ENCODE results near the gene MGAT1.

The MGAT1 gene

GRCh38 chr5:180807654-180808414 lies 5.2 kb upstream of the MGAT1 start (continued):
- TF ChIP-seq PATZ1 (CRISPR knock-in tag; IDR thresholded peaks at IDR 0.05; ENCODE audit: borderline replicate concordance): no peak
- TF ChIP-seq BACH2 (CRISPR knock-in tag; IDR thresholded peaks at IDR 0.05; ENCODE audit: borderline replicate concordance): no peak
- no peak for TF ChIP-seq SNAI2 (CRISPR knock-in tag; IDR thresholded peaks at IDR 0.05)
- no peak for TF ChIP-seq TOX (CRISPR knock-in tag; IDR thresholded peaks at IDR 0.05; ENCODE audit: borderline replicate concordance)
- no peak for TF ChIP-seq ZNF565 (CRISPR knock-in tag; conservative IDR thresholded peaks at IDR 0.05; ENCODE audit: low read depth)
- TF ChIP-seq TCF4 (CRISPR knock-in tag; IDR thresholded peaks at IDR 0.05; ENCODE audit: borderline replicate concordance): no peak
- no peak for TF ChIP-seq POU6F1 (CRISPR knock-in tag; IDR thresholded peaks at IDR 0.05; ENCODE audit: borderline replicate concordance, low read depth)
- no peak for TF ChIP-seq CSDC2 (CRISPR knock-in tag; IDR thresholded peaks at IDR 0.05)
- TF ChIP-seq ZFP30 (CRISPR knock-in tag; IDR thresholded peaks at IDR 0.05): no peak
- TF ChIP-seq OSR1 (CRISPR knock-in tag; IDR thresholded peaks at IDR 0.05): no peak
- TF ChIP-seq PPARA (CRISPR knock-in tag; IDR thresholded peaks at IDR 0.05; ENCODE audit: borderline replicate concordance): no peak
- no peak for TF ChIP-seq ZFP3 (CRISPR knock-in tag; IDR thresholded peaks at IDR 0.05)

GRCh38 chr5:180807046-180807445 lies 4.4 kb upstream of the MGAT1 start:
- TF ChIP-seq OSR1 (CRISPR knock-in tag; IDR thresholded peaks at IDR 0.05) (no peak), ZNF8 (CRISPR knock-in tag; IDR thresholded peaks at IDR 0.05) (no peak), GLIS3 (CRISPR knock-in tag; IDR thresholded peaks at IDR 0.05) (no peak), ZNF70 (CRISPR knock-in tag; IDR thresholded peaks at IDR 0.05) (no peak), TCF4 (CRISPR knock-in tag; IDR thresholded peaks at IDR 0.05; ENCODE audit: borderline replicate concordance) (no peak), TOX (CRISPR knock-in tag; IDR thresholded peaks at IDR 0.05; ENCODE audit: borderline replicate concordance) (no peak), ISL1 (CRISPR knock-in tag; IDR thresholded peaks at IDR 0.05) (no peak), ESRRG (CRISPR knock-in tag; IDR thresholded peaks at IDR 0.05) (no peak), ZFP3 (CRISPR knock-in tag; IDR thresholded peaks at IDR 0.05) (no peak), RARB (CRISPR knock-in tag; IDR thresholded peaks at IDR 0.05) (no peak), PATZ1 (CRISPR knock-in tag; IDR thresholded peaks at IDR 0.05; ENCODE audit: borderline replicate concordance) (no peak), TSHZ2 (CRISPR knock-in tag; IDR thresholded peaks at IDR 0.05) (no peak), CREB5 (CRISPR knock-in tag; IDR thresholded peaks at IDR 0.05; ENCODE audit: low read depth) (no peak), CSDC2 (CRISPR knock-in tag; IDR thresholded peaks at IDR 0.05) (no peak), SNAI2 (CRISPR knock-in tag; IDR thresholded peaks at IDR 0.05) (no peak), PPARA (CRISPR knock-in tag; IDR thresholded peaks at IDR 0.05; ENCODE audit: borderline replicate concordance) (no peak)
- ATAC-seq: no peak
